GM12878 (cell line): ENCODE data around the gene MKRN1. TPM values are rescaled to one million over a fixed set of nuclear protein-coding genes. Genes with fewer than 3 reads are reported as not detected.

Experiments used
- ATAC-seq: fragments of 200-7000 bp; cut with Tn5 transposase; 3 replicates; pipeline ENCODE4 v1.9.1; 2020; ENCODE audit warnings: mild to moderate bottlenecking, moderate library complexity
- BruUV-seq: library from RNA; stranded (reverse); fragments of 400-500 nt; replicated peaks from 2 replicates; lab custom pipeline; 2021; lab: Mats Ljungman, UMichigan
- CTCF ChIA-PET: fragments of 300-600 bp; sonication (Branson Sonifier 250); formaldehyde crosslinking; extraction: SDS; loops from one replicate; lab custom pipeline; 2021; ENCODE audit warnings: inconsistent platforms; lab: Yijun Ruan, JAX
- POLR2A ChIA-PET: fragments of 350-600 bp; formaldehyde crosslinking; extraction: SDS; loops from one replicate; lab custom pipeline; 2021; ENCODE audit warnings: inconsistent platforms; lab: Charles Lee
- RAD21 ChIA-PET: fragments of 300-600 bp; sonication (Branson Sonifier 250); formaldehyde crosslinking; loops from one replicate; lab custom pipeline; 2023; ENCODE audit warnings: antibody characterized with exemption; ENCODE audit not compliant: unreplicated experiment; lab: Charles Lee
- SMC1A ChIA-PET: fragments of 300-600 bp; sonication (Branson Sonifier 250); formaldehyde crosslinking; loops from one replicate; lab custom pipeline; 2023; ENCODE audit not compliant: unreplicated experiment, uncharacterized antibody; lab: Charles Lee
- DNase-seq: peaks from one replicate; pipeline ENCODE4 v3.0.0-alpha.2; 2011; ENCODE audit warnings: low read depth, low spot score
- FAIRE-seq: peaks from 3 replicates; lab custom pipeline; 2011; peaks lifted over from hg19 to GRCh38; lab: Jason Lieb, UNC
- H2AFZ ChIP-seq: 2 replicates; pipeline ENCODE4 v1.6.0; 2011; ENCODE audit warnings: low read depth, low read length, control low read depth; ENCODE audit not compliant: control insufficient read depth
- H3K27ac ChIP-seq: 2 replicates; pipeline ENCODE4 v1.5.1; 2011; ENCODE audit warnings: control low read depth; ENCODE audit not compliant: control insufficient read depth, insufficient read depth
- H3K27me3 ChIP-seq, 2 experiments: replicated peaks in 1 of 2; 2 replicates each; pipeline versions ENCODE4 v1.6.0 to v1.6.1; 2011; ENCODE audit warnings: low read length in 1 of 2; ENCODE audit not compliant: control insufficient read depth in 2 of 2, insufficient read depth in 2 of 2
- H3K36me3 ChIP-seq, 2 experiments: 2 replicates each; pipeline ENCODE4 v1.5.1; 2011; ENCODE audit warnings: low read length in 1 of 2; ENCODE audit not compliant: control insufficient read depth in 2 of 2, insufficient read depth in 2 of 2
- H3K4me1 ChIP-seq: 2 replicates; pipeline ENCODE4 v1.6.1; 2011; ENCODE audit warnings: mild to moderate bottlenecking, low read length, moderate library complexity, mixed read lengths; ENCODE audit not compliant: control insufficient read depth, insufficient read depth
- H3K4me2 ChIP-seq: 2 replicates; pipeline ENCODE4 v1.6.0; 2011; ENCODE audit warnings: control low read depth; ENCODE audit not compliant: control insufficient read depth, insufficient read depth
- H3K4me3 ChIP-seq: fragments of 200-600 bp; sonication (generic); 2 replicates; pipeline ENCODE4 v1.5.1; 2016
- H3K79me2 ChIP-seq: 2 replicates; pipeline ENCODE4 v1.6.0; 2011; ENCODE audit warnings: low read length; ENCODE audit not compliant: control insufficient read depth, insufficient read depth
- H3K9ac ChIP-seq: 2 replicates; pipeline ENCODE4 v1.8.0; 2011; ENCODE audit warnings: low read length, control low read depth, mixed read lengths; ENCODE audit not compliant: control insufficient read depth, insufficient read depth
- H3K9me3 ChIP-seq: replicated peaks from 3 replicates; pipeline ENCODE4 v1.5.1; 2011; ENCODE audit warnings: mild to moderate bottlenecking, low read length; ENCODE audit not compliant: control insufficient read depth, insufficient read depth
- H4K20me1 ChIP-seq: 2 replicates; pipeline ENCODE4 v1.6.0; 2011; ENCODE audit not compliant: control insufficient read depth, insufficient read depth
- NFXL1 ChIP-seq: fragments of 450-650 bp; IDR thresholded peaks from 2 replicates; pipeline ENCODE4 v1.6.1; 2017; ENCODE audit warnings: antibody characterized with exemption, mild to moderate bottlenecking, borderline replicate concordance
- POLR2AphosphoS5 ChIP-seq: IDR thresholded peaks from 2 replicates; pipeline ENCODE4 v1.6.1; 2011; ENCODE audit warnings: mild to moderate bottlenecking, low read length, inconsistent platforms
- STAT3 ChIP-seq: IDR thresholded peaks from 2 replicates; pipeline ENCODE4 v1.6.1; 2011; ENCODE audit warnings: low read depth, low read length, improper control_type of control experiment
- YBX1 ChIP-seq: fragments of 450-650 bp; IDR thresholded peaks from 2 replicates; pipeline ENCODE4 v1.6.1; 2016; ENCODE audit warnings: antibody characterized with exemption
- ZNF384 ChIP-seq: IDR thresholded peaks from 2 replicates; pipeline ENCODE4 v1.6.1; 2012; ENCODE audit warnings: low read depth, mild to moderate bottlenecking, low read length, improper control_type of control experiment, borderline replicate concordance
- ZNF622 ChIP-seq: fragments of 450-650 bp; IDR thresholded peaks from 2 replicates; pipeline ENCODE4 v1.6.1; 2017; ENCODE audit warnings: mild to moderate bottlenecking, inconsistent platforms
- WGBS: methylation state at CpG from one replicate; pipeline ENCODE4 v1.1.6; 2016; ENCODE audit warnings: low lambda C conversion rate; ENCODE audit not compliant: insufficient replicate concordance, insufficient coverage; ENCODE audit errors: missing lambda C conversion rate; 5-methylcytosine and 5-hydroxymethylcytosine counted together
- in situ Hi-C: fragments of 300-500 bp; cut with MboI; formaldehyde crosslinking; loops from 9 replicates; pipeline ENCODE4 v1.14.3; 2018; ENCODE audit warnings: mixed read lengths
- intact Hi-C: fragments of 100-400 bp; cut with micrococcal nuclease; formaldehyde crosslinking; loops from one replicate; pipeline ENCODE4 v1.14.2; 2022; ENCODE audit not compliant: unreplicated experiment
- polyA plus RNA-seq, 11 experiments: library from polyadenylated mRNA; depleted of rRNA in 4 of 11; unstranded in 6 of 11; stranded (reverse) in 5 of 11; fragments of >200 nt; fragmentation: Nextera tagmentation in 4 of 11; fragmentation: Illumina TruSeq in 1 of 11; extraction: Ambion mirVana in 4 of 11; extraction: Trizol in 1 of 11; gene quantifications; 1 replicate in 1 of 11; 2 replicates in 10 of 11; pipeline versions ENCODE4 v1.2.1 to v1.2.3, GENCODE V29; 2011 to 2016; ENCODE audit warnings: inconsistent platforms in 2 of 11, missing spikeins in 2 of 11, low read depth in 1 of 11
- total RNA-seq, 4 experiments: library from RNA; depleted of rRNA in 3 of 4; stranded (reverse); fragments of >200 nt in 3 of 4; fragmentation: Illumina TruSeq in 1 of 4; extraction: Trizol in 1 of 4; gene quantifications; 2 replicates each; pipeline versions ENCODE4 v1.2.1 to v1.2.3, GENCODE V29; 2013 to 2021
- TF ChIP-seq, protein P1 (sequence below): IDR thresholded peaks from 2 replicates; pipeline ENCODE4 v1.6.1; 2011; ENCODE audit warnings: borderline replicate concordance, low read depth, mild to moderate bottlenecking, moderate library complexity, low read length; ENCODE audit not compliant: insufficient read depth, poor library complexity, severe bottlenecking
- TF ChIP-seq, protein P2 (sequence below): IDR thresholded peaks from 2 replicates; pipeline ENCODE4 v1.6.1; 2011; ENCODE audit warnings: low read depth, mild to moderate bottlenecking, low read length, moderate library complexity, borderline replicate concordance; ENCODE audit errors: extremely low read depth
- TF ChIP-seq, protein P3 (sequence below): fragments of 150-350 bp; IDR thresholded peaks from 2 replicates; pipeline ENCODE4 v1.6.1; 2016; ENCODE audit warnings: low read depth, low read length

The MKRN1 gene
- total and polyA plus RNA-seq, 10 of the 15 experiments (the other 5 are each of a cell fraction or from before 2014, with no cell fraction given): 19.1 to 61.3 (median 50.6) TPM

DNA sequence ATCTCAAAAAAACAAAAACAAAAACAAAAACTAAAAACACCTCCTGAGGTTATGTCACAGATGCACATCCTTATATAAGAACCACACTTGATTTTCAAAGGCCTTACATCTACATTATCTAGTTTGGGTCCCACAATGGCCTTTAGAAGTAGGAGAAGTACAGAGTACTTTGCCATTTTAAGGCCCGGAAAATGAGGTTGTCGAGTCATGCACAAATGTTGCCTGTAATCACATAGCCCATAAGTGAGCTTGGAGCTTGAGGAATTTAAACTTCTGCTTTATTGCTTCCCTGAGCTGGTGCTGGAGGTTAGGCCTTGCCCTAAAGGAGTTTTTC, 9.7 kb upstream of the MKRN1 start:
- in situ Hi-C loops: no loop called here
- ATAC-seq: no peak
- TF ChIP-seq POLR2AphosphoS5 (no peak), ZNF622 (no peak), NFXL1 (no peak), YBX1 (no peak), ZNF384 (no peak), STAT3 (no peak)
- TF ChIP-seq, protein P1, sequence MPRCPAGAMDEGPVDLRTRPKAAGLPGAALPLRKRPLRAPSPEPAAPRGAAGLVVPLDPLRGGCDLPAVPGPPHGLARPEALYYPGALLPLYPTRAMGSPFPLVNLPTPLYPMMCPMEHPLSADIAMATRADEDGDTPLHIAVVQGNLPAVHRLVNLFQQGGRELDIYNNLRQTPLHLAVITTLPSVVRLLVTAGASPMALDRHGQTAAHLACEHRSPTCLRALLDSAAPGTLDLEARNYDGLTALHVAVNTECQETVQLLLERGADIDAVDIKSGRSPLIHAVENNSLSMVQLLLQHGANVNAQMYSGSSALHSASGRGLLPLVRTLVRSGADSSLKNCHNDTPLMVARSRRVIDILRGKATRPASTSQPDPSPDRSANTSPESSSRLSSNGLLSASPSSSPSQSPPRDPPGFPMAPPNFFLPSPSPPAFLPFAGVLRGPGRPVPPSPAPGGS: no peak
- TF ChIP-seq, protein P2, sequence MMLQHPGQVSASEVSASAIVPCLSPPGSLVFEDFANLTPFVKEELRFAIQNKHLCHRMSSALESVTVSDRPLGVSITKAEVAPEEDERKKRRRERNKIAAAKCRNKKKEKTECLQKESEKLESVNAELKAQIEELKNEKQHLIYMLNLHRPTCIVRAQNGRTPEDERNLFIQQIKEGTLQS: no peak
- TF ChIP-seq, protein P3, sequence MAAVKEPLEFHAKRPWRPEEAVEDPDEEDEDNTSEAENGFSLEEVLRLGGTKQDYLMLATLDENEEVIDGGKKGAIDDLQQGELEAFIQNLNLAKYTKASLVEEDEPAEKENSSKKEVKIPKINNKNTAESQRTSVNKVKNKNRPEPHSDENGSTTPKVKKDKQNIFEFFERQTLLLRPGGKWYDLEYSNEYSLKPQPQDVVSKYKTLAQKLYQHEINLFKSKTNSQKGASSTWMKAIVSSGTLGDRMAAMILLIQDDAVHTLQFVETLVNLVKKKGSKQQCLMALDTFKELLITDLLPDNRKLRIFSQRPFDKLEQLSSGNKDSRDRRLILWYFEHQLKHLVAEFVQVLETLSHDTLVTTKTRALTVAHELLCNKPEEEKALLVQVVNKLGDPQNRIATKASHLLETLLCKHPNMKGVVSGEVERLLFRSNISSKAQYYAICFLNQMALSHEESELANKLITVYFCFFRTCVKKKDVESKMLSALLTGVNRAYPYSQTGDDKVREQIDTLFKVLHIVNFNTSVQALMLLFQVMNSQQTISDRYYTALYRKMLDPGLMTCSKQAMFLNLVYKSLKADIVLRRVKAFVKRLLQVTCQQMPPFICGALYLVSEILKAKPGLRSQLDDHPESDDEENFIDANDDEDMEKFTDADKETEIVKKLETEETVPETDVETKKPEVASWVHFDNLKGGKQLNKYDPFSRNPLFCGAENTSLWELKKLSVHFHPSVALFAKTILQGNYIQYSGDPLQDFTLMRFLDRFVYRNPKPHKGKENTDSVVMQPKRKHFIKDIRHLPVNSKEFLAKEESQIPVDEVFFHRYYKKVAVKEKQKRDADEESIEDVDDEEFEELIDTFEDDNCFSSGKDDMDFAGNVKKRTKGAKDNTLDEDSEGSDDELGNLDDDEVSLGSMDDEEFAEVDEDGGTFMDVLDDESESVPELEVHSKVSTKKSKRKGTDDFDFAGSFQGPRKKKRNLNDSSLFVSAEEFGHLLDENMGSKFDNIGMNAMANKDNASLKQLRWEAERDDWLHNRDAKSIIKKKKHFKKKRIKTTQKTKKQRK: no peak
- TF ChIP-seq, all 136 proteins: peak for 0
- ChIA-PET RAD21 (interaction anchor here (0.8 to 1.8 kb wide), 3 partner anchors 9 to 12 kb away, joined by 3 to 5 read pairs (median 4); no protein-coding TSS in a partner anchor), POLR2A (interaction anchor here (2.1 kb wide), 1 partner anchor 11 kb away, joined by 4 read pairs; no protein-coding TSS in a partner anchor), SMC1A (interaction anchor here (1.3 kb wide), 1 partner anchor 11 kb away, joined by 3 read pairs; no protein-coding TSS in a partner anchor), CTCF (interaction anchor here (1.6 kb wide), 1 partner anchor 12 kb away, joined by 3 read pairs; no protein-coding TSS in a partner anchor)
- 64% methylated on average over 2 of the region's 2 CpGs for WGBS
- intact Hi-C loops: no loop called here
- H3K9ac ChIP-seq: no peak overlapping the region
- H3K4me2 ChIP-seq: no peak overlapping the region
- no peaks in the 10 kb centered on the region for H4K20me1 ChIP-seq
- DNase-seq (no peak), FAIRE-seq (no peak)
- H3K4me3 ChIP-seq: no peak overlapping the region
- no peak overlapping the region for H2AFZ ChIP-seq
- H3K4me1 ChIP-seq: no peaks in the 10 kb centered on the region
- H3K9me3 ChIP-seq: no peaks in the 10 kb centered on the region
- no peak overlapping the region for H3K27ac ChIP-seq
- H3K36me3 ChIP-seq: no peaks in the 10 kb centered on the region
- H3K79me2 ChIP-seq: no peaks in the 10 kb centered on the region
- H3K27me3 ChIP-seq: no peaks in the 10 kb centered on the region
- BruUV-seq: no TSS peak
